GF-D8 (cell line): Measurements from ENCODE around the gene KCNQ1OT1.

Experiments used
- DNase-seq: peaks from one replicate; lab custom pipeline; 2025; lab: John Stamatoyannopoulos, UW

KCNQ1OT1 gene

GRCh38 chr11:2737226-2737590, 37.4 kb upstream of the KCNQ1OT1 start:
- no peak for DNase-seq

GRCh38 chr11:2736577-2737225, 36.9 kb upstream of the KCNQ1OT1 start:
- DNase-seq, result no peak

- DNase-seq, result no peak
Measured at GRCh38 chr11:2735053-2735589, 35.3 kb upstream of the KCNQ1OT1 start.

GRCh38 chr11:2734181-2735052, 34.6 kb upstream of the KCNQ1OT1 start:
- no peak for DNase-seq

- no peak for DNase-seq
Measured at GRCh38 chr11:2732940-2733628, 33.3 kb upstream of the KCNQ1OT1 start.

- no peak for DNase-seq
Measured at GRCh38 chr11:2732261-2732939, 32.6 kb upstream of the KCNQ1OT1 start.

GRCh38 chr11:2731130-2732125, 31.6 kb upstream of the KCNQ1OT1 start:
- DNase-seq, result no peak

- DNase-seq, result no peak
Measured at GRCh38 chr11:2730272-2731129, 30.7 kb upstream of the KCNQ1OT1 start.

- no peak for DNase-seq
Measured at GRCh38 chr11:2729841-2730240, 30.0 kb upstream of the KCNQ1OT1 start.

GRCh38 chr11:2728663-2729332, 29.0 kb upstream of the KCNQ1OT1 start:
- DNase-seq, result no peak

GRCh38 chr11:2728128-2728662, 28.4 kb upstream of the KCNQ1OT1 start:
- DNase-seq, result no peak

- no peak for DNase-seq
Measured at GRCh38 chr11:2726964-2727363, 27.2 kb upstream of the KCNQ1OT1 start.

GRCh38 chr11:2725368-2726300, 25.8 kb upstream of the KCNQ1OT1 start:
- no peak for DNase-seq

GRCh38 chr11:2724653-2725367, 25.0 kb upstream of the KCNQ1OT1 start:
- DNase-seq, result no peak

- DNase-seq, result no peak
Measured at GRCh38 chr11:2724104-2724503, 24.3 kb upstream of the KCNQ1OT1 start.

GRCh38 chr11:2722955-2723354, 23.2 kb upstream of the KCNQ1OT1 start:
- DNase-seq, result no peak
